ENCODE measurements around the gene PSMD14.

GRCh38 chr2:161354106-161354505, 45.9 kb downstream of the PSMD14 start:
- no peak for TF ChIP-seq NFIC (IDR thresholded peaks at IDR 0.05; ENCODE audit: low read length)
- no peak for TF ChIP-seq CTCF (CRISPR knock-in tag; IDR thresholded peaks at IDR 0.05)
- no peak for TF ChIP-seq SMC3 (IDR thresholded peaks at IDR 0.05; ENCODE audit: low read length)
- no peak for TF ChIP-seq U2AF2 (IDR thresholded peaks at IDR 0.05; ENCODE audit: low read depth, low read length)
- TF ChIP-seq ZBTB49 (CRISPR knock-in tag; IDR thresholded peaks at IDR 0.05; ENCODE audit: borderline replicate concordance) = no peak
- TF ChIP-seq ZNF292 (CRISPR knock-in tag; IDR thresholded peaks at IDR 0.05; ENCODE audit: borderline replicate concordance, low read depth) = no peak
- no peak for TF ChIP-seq THRA (CRISPR knock-in tag; IDR thresholded peaks at IDR 0.05; ENCODE audit: borderline replicate concordance)
- TF ChIP-seq ZNF160 (CRISPR knock-in tag; IDR thresholded peaks at IDR 0.05) = no peak
- no peak for TF ChIP-seq RERE (CRISPR knock-in tag; IDR thresholded peaks at IDR 0.05; ENCODE audit: low read depth)
- no peak for TF ChIP-seq KAT7 (CRISPR knock-in tag; IDR thresholded peaks at IDR 0.05; ENCODE audit: borderline replicate concordance)
- TF ChIP-seq ZZZ3 (CRISPR knock-in tag; IDR thresholded peaks at IDR 0.05; ENCODE audit: borderline replicate concordance) = no peak
- TF ChIP-seq RNF2 (conservative IDR thresholded peaks at IDR 0.05; ENCODE audit: low read depth) = no peak
- TF ChIP-seq FOXP4 (CRISPR knock-in tag; IDR thresholded peaks at IDR 0.05) = no peak

All from HepG2 (cell line).